GM12878 (cell line): ENCODE data around the gene MYL3. TPM values are rescaled to one million over a fixed set of nuclear protein-coding genes. Genes with fewer than 3 reads are reported as not detected.

Experiments
- ATAC-seq: fragments of 200-7000 bp; cut with Tn5 transposase; 3 replicates; pipeline ENCODE4 v1.9.1; 2020; ENCODE audit warnings: mild to moderate bottlenecking, moderate library complexity
- BruUV-seq: library from RNA; stranded (reverse); fragments of 400-500 nt; replicated peaks from 2 replicates; lab custom pipeline; 2021; lab: Mats Ljungman, UMichigan
- CTCF ChIA-PET: fragments of 300-600 bp; sonication (Branson Sonifier 250); formaldehyde crosslinking; extraction: SDS; loops from one replicate; lab custom pipeline; 2021; ENCODE audit warnings: inconsistent platforms; lab: Yijun Ruan, JAX
- POLR2A ChIA-PET: fragments of 350-600 bp; formaldehyde crosslinking; extraction: SDS; loops from one replicate; lab custom pipeline; 2021; ENCODE audit warnings: inconsistent platforms; lab: Charles Lee
- RAD21 ChIA-PET: fragments of 300-600 bp; sonication (Branson Sonifier 250); formaldehyde crosslinking; loops from one replicate; lab custom pipeline; 2023; ENCODE audit warnings: antibody characterized with exemption; ENCODE audit not compliant: unreplicated experiment; lab: Charles Lee
- SMC1A ChIA-PET: fragments of 300-600 bp; sonication (Branson Sonifier 250); formaldehyde crosslinking; loops from one replicate; lab custom pipeline; 2023; ENCODE audit not compliant: unreplicated experiment, uncharacterized antibody; lab: Charles Lee
- DNase-seq: peaks from one replicate; pipeline ENCODE4 v3.0.0-alpha.2; 2011; ENCODE audit warnings: low read depth, low spot score
- FAIRE-seq: peaks from 3 replicates; lab custom pipeline; 2011; peaks lifted over from hg19 to GRCh38; lab: Jason Lieb, UNC
- H2AFZ ChIP-seq: 2 replicates; pipeline ENCODE4 v1.6.0; 2011; ENCODE audit warnings: low read depth, low read length, control low read depth; ENCODE audit not compliant: control insufficient read depth
- H3K27ac ChIP-seq: 2 replicates; pipeline ENCODE4 v1.5.1; 2011; ENCODE audit warnings: control low read depth; ENCODE audit not compliant: control insufficient read depth, insufficient read depth
- H3K27me3 ChIP-seq, 2 experiments: replicated peaks in 1 of 2; 2 replicates each; pipeline versions ENCODE4 v1.6.0 to v1.6.1; 2011; ENCODE audit warnings: low read length in 1 of 2; ENCODE audit not compliant: control insufficient read depth in 2 of 2, insufficient read depth in 2 of 2
- H3K36me3 ChIP-seq, 2 experiments: 2 replicates each; pipeline ENCODE4 v1.5.1; 2011; ENCODE audit warnings: low read length in 1 of 2; ENCODE audit not compliant: control insufficient read depth in 2 of 2, insufficient read depth in 2 of 2
- H3K4me1 ChIP-seq: 2 replicates; pipeline ENCODE4 v1.6.1; 2011; ENCODE audit warnings: mild to moderate bottlenecking, low read length, moderate library complexity, mixed read lengths; ENCODE audit not compliant: control insufficient read depth, insufficient read depth
- H3K4me2 ChIP-seq: 2 replicates; pipeline ENCODE4 v1.6.0; 2011; ENCODE audit warnings: control low read depth; ENCODE audit not compliant: control insufficient read depth, insufficient read depth
- H3K4me3 ChIP-seq: fragments of 200-600 bp; sonication (generic); 2 replicates; pipeline ENCODE4 v1.5.1; 2016
- H3K79me2 ChIP-seq: 2 replicates; pipeline ENCODE4 v1.6.0; 2011; ENCODE audit warnings: low read length; ENCODE audit not compliant: control insufficient read depth, insufficient read depth
- H3K9ac ChIP-seq: 2 replicates; pipeline ENCODE4 v1.8.0; 2011; ENCODE audit warnings: low read length, control low read depth, mixed read lengths; ENCODE audit not compliant: control insufficient read depth, insufficient read depth
- H3K9me3 ChIP-seq: replicated peaks from 3 replicates; pipeline ENCODE4 v1.5.1; 2011; ENCODE audit warnings: mild to moderate bottlenecking, low read length; ENCODE audit not compliant: control insufficient read depth, insufficient read depth
- H4K20me1 ChIP-seq: 2 replicates; pipeline ENCODE4 v1.6.0; 2011; ENCODE audit not compliant: control insufficient read depth, insufficient read depth
- BHLHE40 ChIP-seq, 2 experiments: fragments of 450-650 bp in 1 of 2; IDR thresholded peaks; 2 replicates each; pipeline ENCODE4 v1.6.1; 2011 to 2017; ENCODE audit warnings: low read depth in 2 of 2, borderline replicate concordance in 1 of 2, improper control_type of control experiment in 1 of 2, low read length in 1 of 2, mild to moderate bottlenecking in 1 of 2
- HDGF ChIP-seq: fragments of 450-650 bp; IDR thresholded peaks from 2 replicates; pipeline ENCODE4 v1.6.1; 2016; ENCODE audit warnings: antibody characterized with exemption
- MEF2B ChIP-seq: fragments of 450-650 bp; IDR thresholded peaks from 2 replicates; pipeline ENCODE4 v1.6.1; 2018; ENCODE audit warnings: mild to moderate bottlenecking, moderate library complexity; ENCODE audit not compliant: partially characterized antibody, poor library complexity, severe bottlenecking
- NR2F1 ChIP-seq: fragments of 450-650 bp; conservative IDR thresholded peaks from 2 replicates; pipeline ENCODE4 v1.6.1; 2017; ENCODE audit warnings: mild to moderate bottlenecking
- PML ChIP-seq: IDR thresholded peaks from 2 replicates; pipeline ENCODE4 v1.6.1; 2012; ENCODE audit warnings: low read length, inconsistent platforms
- WGBS: methylation state at CpG from one replicate; pipeline ENCODE4 v1.1.6; 2016; ENCODE audit warnings: low lambda C conversion rate; ENCODE audit not compliant: insufficient replicate concordance, insufficient coverage; ENCODE audit errors: missing lambda C conversion rate; 5-methylcytosine and 5-hydroxymethylcytosine counted together
- in situ Hi-C: fragments of 300-500 bp; cut with MboI; formaldehyde crosslinking; loops from 9 replicates; pipeline ENCODE4 v1.14.3; 2018; ENCODE audit warnings: mixed read lengths
- intact Hi-C: fragments of 100-400 bp; cut with micrococcal nuclease; formaldehyde crosslinking; loops from one replicate; pipeline ENCODE4 v1.14.2; 2022; ENCODE audit not compliant: unreplicated experiment
- polyA plus RNA-seq, 11 experiments: library from polyadenylated mRNA; depleted of rRNA in 4 of 11; unstranded in 6 of 11; stranded (reverse) in 5 of 11; fragments of >200 nt; fragmentation: Nextera tagmentation in 4 of 11; fragmentation: Illumina TruSeq in 1 of 11; extraction: Ambion mirVana in 4 of 11; extraction: Trizol in 1 of 11; gene quantifications; 1 replicate in 1 of 11; 2 replicates in 10 of 11; pipeline versions ENCODE4 v1.2.1 to v1.2.3, GENCODE V29; 2011 to 2016; ENCODE audit warnings: inconsistent platforms in 2 of 11, missing spikeins in 2 of 11, low read depth in 1 of 11
- total RNA-seq, 4 experiments: library from RNA; depleted of rRNA in 3 of 4; stranded (reverse); fragments of >200 nt in 3 of 4; fragmentation: Illumina TruSeq in 1 of 4; extraction: Trizol in 1 of 4; gene quantifications; 2 replicates each; pipeline versions ENCODE4 v1.2.1 to v1.2.3, GENCODE V29; 2013 to 2021

Gene MYL3
- total and polyA plus RNA-seq, 10 of the 15 experiments (the other 5 are each of a cell fraction or from before 2014, with no cell fraction given), result 0.40 TPM; not detected in 9

DNA sequence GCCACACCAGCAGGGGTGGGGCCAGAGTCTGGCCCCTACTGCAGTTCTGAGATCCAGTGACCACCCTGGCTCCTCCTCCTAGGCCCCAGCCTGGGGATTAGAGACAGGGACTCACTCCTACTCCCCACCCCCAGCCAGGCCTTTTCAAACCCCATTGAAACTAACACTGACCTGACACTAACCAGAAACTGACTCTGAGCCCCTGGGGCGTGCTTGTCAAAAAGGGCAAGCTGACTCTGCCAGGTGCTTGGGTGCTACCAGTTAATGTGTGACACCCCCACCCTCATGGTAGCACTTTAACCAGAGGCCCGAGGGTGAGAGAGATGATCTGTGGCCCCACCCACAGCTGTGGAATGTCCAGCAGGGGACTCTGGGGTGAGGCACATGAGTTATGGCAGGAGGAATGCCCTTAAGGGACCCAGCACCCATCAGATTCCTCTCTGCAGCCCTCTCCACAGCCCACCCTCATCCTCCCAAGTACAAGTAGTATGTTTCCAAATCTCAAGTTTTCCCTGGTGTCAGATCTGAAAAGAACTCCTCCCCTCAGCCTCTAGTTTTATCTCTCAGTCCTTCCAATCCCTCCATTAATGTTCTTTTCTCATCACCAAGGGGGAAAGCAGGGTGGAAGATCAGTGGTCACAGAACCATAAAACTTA, 15.7 kb upstream of the MYL3 start:
- CTCF ChIA-PET, result interaction anchor here (2.6 to 3.1 kb wide), 2 partner anchors 11 to 16 kb away, joined by 13 read pairs; no protein-coding TSS in a partner anchor
- BruUV-seq, result no TSS peak

DNA sequence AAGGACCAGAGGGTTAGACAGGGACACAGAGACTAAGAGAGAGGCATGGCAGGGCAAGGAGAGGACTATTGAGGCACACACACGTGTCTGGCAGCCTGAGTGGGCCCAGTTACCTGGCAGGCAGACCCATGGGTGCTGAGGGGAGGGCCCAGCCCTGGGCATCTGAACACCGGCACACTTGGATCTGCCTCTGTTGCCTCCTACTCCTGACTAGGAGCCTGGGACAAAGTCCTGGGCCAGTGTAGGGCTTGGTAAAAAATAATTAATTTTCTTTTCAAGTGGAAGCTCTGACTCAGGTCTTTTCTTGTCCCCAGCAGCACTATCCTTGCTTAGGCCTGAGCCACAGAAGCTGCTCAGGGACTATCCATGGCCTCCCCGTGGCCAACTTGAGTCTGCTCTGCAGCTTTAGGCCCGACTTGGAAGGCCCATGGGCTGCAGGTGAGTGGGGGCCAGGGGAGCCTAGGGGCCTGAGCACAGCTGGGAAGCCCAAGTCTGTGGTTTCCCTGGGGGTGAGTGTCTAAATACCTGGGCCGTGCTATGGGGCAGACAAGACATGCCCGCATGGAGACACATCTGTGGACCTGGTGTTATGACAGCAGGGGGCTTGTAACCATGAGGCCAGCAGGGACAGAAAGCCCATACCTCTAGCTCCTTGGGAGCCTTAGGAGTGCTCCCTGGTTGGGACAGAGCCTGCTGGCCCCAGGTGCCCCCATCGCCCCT, 14.3 kb upstream of the MYL3 start, which contains the start of gene PTH1R:
Gene PTH1R, plus strand, starts transcription at position 316 of the 720 bp plus-strand sequence. CDS start 5,839 bp downstream, outside the sequence.
- RAD21 ChIA-PET, result interaction anchor here (1.4 to 1.8 kb wide), 2 partner anchors 9 to 17 kb away, joined by 3 to 6 read pairs; no protein-coding TSS in a partner anchor

More for the DNA sequence above, 15.7 kb upstream of the MYL3 start:
- H2AFZ ChIP-seq, result no peak overlapping the region
- no peaks in the 10 kb centered on the region for H3K9me3 ChIP-seq
- WGBS, result 0% methylated on average over 2 of the region's 2 CpGs
- peaks cover 7 to 8% of the 10 kb centered on the region in 2 experiments for H3K27me3 ChIP-seq
- ChIA-PET POLR2A (no interaction called here), SMC1A (interaction anchor here (1.7 kb wide), 1 partner anchor 174 kb away, joined by 3 read pairs; no protein-coding TSS in a partner anchor), RAD21 (no interaction called here)
- no peaks in the 10 kb centered on the region for H4K20me1 ChIP-seq
- H3K4me3 ChIP-seq, result no peak overlapping the region
- in situ Hi-C loops (no loop called here), intact Hi-C loops (no loop called here)
- no peak overlapping the region for H3K9ac ChIP-seq
- DNase-seq (peak; percentile 24), ATAC-seq (peak; percentile 56), FAIRE-seq (no peak)
- peaks cover 2% of the 10 kb centered on the region for H3K4me1 ChIP-seq
- peak; percentile 35; the same call in 1 of the 2 replicates for TF ChIP-seq NR2F1
- peak; percentile 20 to 29; a peak in 2 of 4 replicates for TF ChIP-seq BHLHE40 (IDR thresholded peaks at IDR 0.05; ENCODE audit: borderline replicate concordance in 1 of 2, low read depth in 2 of 2, low read length in 1 of 2)
- no peak for TF ChIP-seq PML
- H3K36me3 ChIP-seq, result no peaks in the 10 kb centered on the region
- no peak overlapping the region for H3K27ac ChIP-seq
- H3K79me2 ChIP-seq, result no peaks in the 10 kb centered on the region
- H3K4me2 ChIP-seq, result no peak overlapping the region

More for the DNA sequence above, 14.3 kb upstream of the MYL3 start, which contains the start of gene PTH1R:
- no peak within 1 kb of the TSS for H2AFZ ChIP-seq
- no peaks in the 10 kb centered on the region for H4K20me1 ChIP-seq
- H3K4me1 ChIP-seq, result peaks cover 7% of the 10 kb centered on the region
- no peaks in the 10 kb centered on the region for H3K36me3 ChIP-seq
- ATAC-seq (no peak), FAIRE-seq (no peak), DNase-seq (no peak)
- TF ChIP-seq MEF2B (no peak), HDGF (no peak)
- intact Hi-C loops (no loop called here), in situ Hi-C loops (no loop called here)
- ChIA-PET SMC1A (interaction anchor here (1.3 to 1.7 kb wide), 2 partner anchors 18 to 172 kb away, joined by 3 to 4 read pairs; no protein-coding TSS in a partner anchor), CTCF (interaction anchor here (0.8 to 3.1 kb wide), 3 partner anchors 10 to 17 kb away, joined by 3 to 13 read pairs (median 13); no protein-coding TSS in a partner anchor), POLR2A (interaction anchor here (0.6 kb wide), 1 partner anchor 9 kb away, joined by 3 read pairs; no protein-coding TSS in a partner anchor)
- no peaks in the 10 kb centered on the region for H3K79me2 ChIP-seq
- H3K9me3 ChIP-seq, result no peaks in the 10 kb centered on the region
- no peak within 1 kb of the TSS for H3K9ac ChIP-seq
- no peak within 1 kb of the TSS for H3K4me3 ChIP-seq
- no peak within 1 kb of the TSS for H3K27ac ChIP-seq
- WGBS, result 29% methylated on average over 7 of the region's 7 CpGs
- H3K27me3 ChIP-seq, result peaks cover 3% of the 10 kb centered on the region in 2 experiments; a peak in 2 of 4 replicates
- H3K4me2 ChIP-seq, result no peak within 1 kb of the TSS
- BruUV-seq, result no TSS peak
